ENCODE data around the gene RS1. TPM values are rescaled to one million over a fixed set of nuclear protein-coding genes. Genes with fewer than 3 reads are reported as not detected.

Gene RS1
- total and polyA plus RNA-seq, 12 donors, result not detected

GRCh38 chrX:18676470-18676869 lies 4.6 kb upstream of the RS1 start:
- DNase-seq, result no peak
- TF ChIP-seq CTCF (IDR thresholded peaks at IDR 0.05), result no peak
- TF ChIP-seq POLR2A (IDR thresholded peaks at IDR 0.05), result no peak
- H3K27ac ChIP-seq, result no peak overlapping the region
- H3K4me3 ChIP-seq, result no peak overlapping the region
- H3K4me1 ChIP-seq (replicated peaks in 1 of 2), result no peaks in the 10 kb centered on the region
- intact Hi-C loops (cut with DNase I), result loop anchor here in 1 of 2 donors (10.0 kb wide), 2 partner anchors 218 to 252 kb away; partner anchors contain the start of gene CDKL5
- no peaks in the 10 kb centered on the region for H3K27me3 ChIP-seq
- WGBS, 4 donors, result 58 to 79% (median 64%) methylated on average over 5 to 11 of the region's 11 CpGs
- no peaks in the 10 kb centered on the region for H3K9me3 ChIP-seq (replicated peaks in 1 of 3)
- no peaks in the 10 kb centered on the region for H3K36me3 ChIP-seq (replicated peaks in 1 of 2)

GRCh38 chrX:18676050-18676449 lies 4.1 kb upstream of the RS1 start:
- 71 to 87% (median 79%) methylated on average over 9 to 10 of the region's 10 CpGs for WGBS, 4 donors
- Histone ChIP-seq H3K4me1 (replicated peaks in 1 of 2) (no peaks in the 10 kb centered on the region), H3K9me3 (replicated peaks in 1 of 3) (no peaks in the 10 kb centered on the region), H3K27me3 (no peaks in the 10 kb centered on the region), H3K36me3 (replicated peaks in 1 of 2) (no peaks in the 10 kb centered on the region), H3K4me3 (no peak overlapping the region), H3K27ac (no peak overlapping the region)
- intact Hi-C loops (cut with DNase I), result loop anchor here in 1 of 2 donors (10.0 kb wide), 2 partner anchors 219 to 251 kb away; partner anchors contain the start of gene CDKL5
- no peak for DNase-seq
- TF ChIP-seq CTCF (IDR thresholded peaks at IDR 0.05) (no peak), POLR2A (IDR thresholded peaks at IDR 0.05) (no peak)

GRCh38 chrX:18674788-18675735 lies 3.2 kb upstream of the RS1 start:
- DNase-seq, result peak; percentile 61 to 81 (median 69)
- intact Hi-C loops (cut with DNase I), result loop anchor here in 1 of 2 donors (10.0 kb wide), 2 partner anchors 220 to 250 kb away; partner anchors contain the start of gene CDKL5
- H3K27me3 ChIP-seq, result no peaks in the 10 kb centered on the region
- no peaks in the 10 kb centered on the region for H3K36me3 ChIP-seq (replicated peaks in 1 of 2)
- H3K4me3 ChIP-seq, result peak overlapping the region in 3 of 4 donors; percentile 8 to 69 (median 32)
- 0 to 26% (median 10%) methylated on average over 9 to 74 of the region's 74 CpGs for WGBS, 4 donors
- H3K4me1 ChIP-seq (replicated peaks in 1 of 2), result no peaks in the 10 kb centered on the region
- TF ChIP-seq CTCF (IDR thresholded peaks at IDR 0.05) (no peak), POLR2A (IDR thresholded peaks at IDR 0.05) (peak in 1 of 2 donors; percentile 29)
- H3K9me3 ChIP-seq (replicated peaks in 1 of 3), result no peaks in the 10 kb centered on the region
- H3K27ac ChIP-seq, result peak overlapping the region in 4 of 5 donors; percentile 46 to 85 (median 70)

- 0 to 40% (median 14%) methylated on average over 18 to 19 of the region's 19 CpGs for WGBS, 4 donors
- no peaks in the 10 kb centered on the region for H3K36me3 ChIP-seq (replicated peaks in 1 of 2)
- peak; percentile 17 to 56 (median 33) for DNase-seq
- H3K4me3 ChIP-seq, result peak overlapping the region in 2 of 4 donors; percentile 25 to 69
- intact Hi-C loops (cut with DNase I), result loop anchor here in 1 of 2 donors (10.0 kb wide), 2 partner anchors 220 to 250 kb away; partner anchors contain the start of gene CDKL5
- no peak for TF ChIP-seq CTCF (IDR thresholded peaks at IDR 0.05)
- TF ChIP-seq POLR2A (IDR thresholded peaks at IDR 0.05), result no peak
- H3K27me3 ChIP-seq, result no peaks in the 10 kb centered on the region
- H3K4me1 ChIP-seq (replicated peaks in 1 of 2), result no peaks in the 10 kb centered on the region
- H3K27ac ChIP-seq, result peak overlapping the region in 3 of 5 donors; percentile 49 to 63 (median 57)
- no peaks in the 10 kb centered on the region for H3K9me3 ChIP-seq (replicated peaks in 1 of 3)
Measured at GRCh38 chrX:18674417-18674787, 2.5 kb upstream of the RS1 start.
